ENCODE measurements around the gene ZNF407.

The ZNF407 gene

DNA sequence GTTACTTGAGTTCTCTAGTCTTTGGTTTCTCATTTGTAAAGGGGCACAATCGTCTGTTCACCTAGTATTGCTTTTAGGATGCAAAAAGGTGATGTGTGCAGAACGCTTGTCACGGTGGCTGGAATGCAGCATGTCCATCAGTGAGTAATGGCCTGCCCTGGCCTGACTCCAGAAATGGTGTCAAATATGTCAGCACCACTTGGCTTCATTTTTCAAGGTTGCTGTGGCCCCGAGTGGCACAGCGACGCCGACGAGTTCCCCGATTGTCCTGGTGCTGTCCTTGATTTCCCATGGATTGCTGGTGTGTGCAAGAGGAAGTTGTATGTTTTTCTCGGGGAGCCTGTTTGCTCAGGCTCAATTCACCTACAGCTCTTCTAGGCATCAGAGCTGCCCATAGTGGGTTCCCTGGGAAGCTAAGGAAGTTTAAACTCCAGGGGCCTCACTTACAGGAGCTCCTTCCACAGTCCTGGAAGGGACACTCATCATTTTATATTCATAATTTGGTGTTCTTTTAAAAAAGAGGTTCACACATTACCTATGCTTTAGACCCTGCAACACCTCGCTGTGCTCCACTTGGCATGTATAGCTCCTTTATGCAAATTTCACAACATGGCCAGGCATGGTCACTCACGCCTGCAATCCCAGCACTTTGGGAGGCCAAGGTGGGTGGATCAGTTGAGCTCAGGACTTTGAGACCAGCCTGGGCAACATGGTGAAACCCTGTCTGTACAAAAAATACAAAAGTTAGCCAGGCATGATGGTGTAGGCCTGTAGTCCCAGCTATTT lies 25.6 kb upstream of the ZNF407 start:
- TF ChIP-seq SPI1 (IDR thresholded peaks at IDR 0.05; ENCODE audit: borderline replicate concordance, low read depth) (no peak), GABPA (IDR thresholded peaks at IDR 0.05; ENCODE audit: low read depth) (no peak), POLR2AphosphoS5 (IDR thresholded peaks at IDR 0.05; ENCODE audit: low read depth) (no peak)
- TF ChIP-seq, protein P1, sequence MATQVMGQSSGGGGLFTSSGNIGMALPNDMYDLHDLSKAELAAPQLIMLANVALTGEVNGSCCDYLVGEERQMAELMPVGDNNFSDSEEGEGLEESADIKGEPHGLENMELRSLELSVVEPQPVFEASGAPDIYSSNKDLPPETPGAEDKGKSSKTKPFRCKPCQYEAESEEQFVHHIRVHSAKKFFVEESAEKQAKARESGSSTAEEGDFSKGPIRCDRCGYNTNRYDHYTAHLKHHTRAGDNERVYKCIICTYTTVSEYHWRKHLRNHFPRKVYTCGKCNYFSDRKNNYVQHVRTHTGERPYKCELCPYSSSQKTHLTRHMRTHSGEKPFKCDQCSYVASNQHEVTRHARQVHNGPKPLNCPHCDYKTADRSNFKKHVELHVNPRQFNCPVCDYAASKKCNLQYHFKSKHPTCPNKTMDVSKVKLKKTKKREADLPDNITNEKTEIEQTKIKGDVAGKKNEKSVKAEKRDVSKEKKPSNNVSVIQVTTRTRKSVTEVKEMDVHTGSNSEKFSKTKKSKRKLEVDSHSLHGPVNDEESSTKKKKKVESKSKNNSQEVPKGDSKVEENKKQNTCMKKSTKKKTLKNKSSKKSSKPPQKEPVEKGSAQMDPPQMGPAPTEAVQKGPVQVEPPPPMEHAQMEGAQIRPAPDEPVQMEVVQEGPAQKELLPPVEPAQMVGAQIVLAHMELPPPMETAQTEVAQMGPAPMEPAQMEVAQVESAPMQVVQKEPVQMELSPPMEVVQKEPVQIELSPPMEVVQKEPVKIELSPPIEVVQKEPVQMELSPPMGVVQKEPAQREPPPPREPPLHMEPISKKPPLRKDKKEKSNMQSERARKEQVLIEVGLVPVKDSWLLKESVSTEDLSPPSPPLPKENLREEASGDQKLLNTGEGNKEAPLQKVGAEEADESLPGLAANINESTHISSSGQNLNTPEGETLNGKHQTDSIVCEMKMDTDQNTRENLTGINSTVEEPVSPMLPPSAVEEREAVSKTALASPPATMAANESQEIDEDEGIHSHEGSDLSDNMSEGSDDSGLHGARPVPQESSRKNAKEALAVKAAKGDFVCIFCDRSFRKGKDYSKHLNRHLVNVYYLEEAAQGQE (IDR thresholded peaks at IDR 0.05; ENCODE audit: insufficient replicate concordance, low read depth): no peak
- TF ChIP-seq, protein P2, sequence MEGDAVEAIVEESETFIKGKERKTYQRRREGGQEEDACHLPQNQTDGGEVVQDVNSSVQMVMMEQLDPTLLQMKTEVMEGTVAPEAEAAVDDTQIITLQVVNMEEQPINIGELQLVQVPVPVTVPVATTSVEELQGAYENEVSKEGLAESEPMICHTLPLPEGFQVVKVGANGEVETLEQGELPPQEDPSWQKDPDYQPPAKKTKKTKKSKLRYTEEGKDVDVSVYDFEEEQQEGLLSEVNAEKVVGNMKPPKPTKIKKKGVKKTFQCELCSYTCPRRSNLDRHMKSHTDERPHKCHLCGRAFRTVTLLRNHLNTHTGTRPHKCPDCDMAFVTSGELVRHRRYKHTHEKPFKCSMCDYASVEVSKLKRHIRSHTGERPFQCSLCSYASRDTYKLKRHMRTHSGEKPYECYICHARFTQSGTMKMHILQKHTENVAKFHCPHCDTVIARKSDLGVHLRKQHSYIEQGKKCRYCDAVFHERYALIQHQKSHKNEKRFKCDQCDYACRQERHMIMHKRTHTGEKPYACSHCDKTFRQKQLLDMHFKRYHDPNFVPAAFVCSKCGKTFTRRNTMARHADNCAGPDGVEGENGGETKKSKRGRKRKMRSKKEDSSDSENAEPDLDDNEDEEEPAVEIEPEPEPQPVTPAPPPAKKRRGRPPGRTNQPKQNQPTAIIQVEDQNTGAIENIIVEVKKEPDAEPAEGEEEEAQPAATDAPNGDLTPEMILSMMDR (IDR thresholded peaks at IDR 0.05; ENCODE audit: insufficient read depth, low read length): no peak
- no peak overlapping the region for H3K27ac ChIP-seq (replicated peaks)
- DNase-seq (ENCODE audit: low read depth in 1 of 2, low spot score in 1 of 2): no peak
- no peak overlapping the region for H3K4me3 ChIP-seq (replicated peaks; ENCODE audit: insufficient read depth, low read length)
- H3K27me3 ChIP-seq (ENCODE audit: insufficient read depth, poor library complexity, severe bottlenecking): no peaks in the 10 kb centered on the region

DNA sequence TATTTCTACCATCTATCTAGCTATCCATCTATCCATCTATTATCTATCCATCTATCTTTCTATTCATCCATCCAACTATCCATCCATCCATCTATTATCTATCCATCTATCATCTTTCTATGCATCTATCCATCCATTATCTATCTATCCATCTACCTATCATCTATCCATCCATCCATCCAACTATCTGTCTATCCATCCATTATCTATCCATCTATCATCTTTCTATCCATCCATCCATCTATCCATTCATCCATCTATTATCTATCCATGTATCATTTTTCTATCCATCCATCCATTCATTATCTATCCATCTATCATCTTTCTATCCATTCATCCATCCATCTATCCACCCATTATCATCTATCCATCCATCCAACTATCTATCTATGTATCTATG lies 24.6 kb upstream of the ZNF407 start:
- TF ChIP-seq, protein P1 (IDR thresholded peaks at IDR 0.05; ENCODE audit: insufficient replicate concordance, low read depth): no peak
- TF ChIP-seq GABPA (IDR thresholded peaks at IDR 0.05; ENCODE audit: low read depth) (no peak), SPI1 (IDR thresholded peaks at IDR 0.05; ENCODE audit: borderline replicate concordance, low read depth) (no peak)
- H3K27me3 ChIP-seq (ENCODE audit: insufficient read depth, poor library complexity, severe bottlenecking): no peaks in the 10 kb centered on the region
- no peak for DNase-seq (ENCODE audit: low read depth in 1 of 2, low spot score in 1 of 2)
- H3K27ac ChIP-seq (replicated peaks): no peak overlapping the region
- H3K4me3 ChIP-seq (replicated peaks; ENCODE audit: insufficient read depth, low read length): no peak overlapping the region

DNA sequence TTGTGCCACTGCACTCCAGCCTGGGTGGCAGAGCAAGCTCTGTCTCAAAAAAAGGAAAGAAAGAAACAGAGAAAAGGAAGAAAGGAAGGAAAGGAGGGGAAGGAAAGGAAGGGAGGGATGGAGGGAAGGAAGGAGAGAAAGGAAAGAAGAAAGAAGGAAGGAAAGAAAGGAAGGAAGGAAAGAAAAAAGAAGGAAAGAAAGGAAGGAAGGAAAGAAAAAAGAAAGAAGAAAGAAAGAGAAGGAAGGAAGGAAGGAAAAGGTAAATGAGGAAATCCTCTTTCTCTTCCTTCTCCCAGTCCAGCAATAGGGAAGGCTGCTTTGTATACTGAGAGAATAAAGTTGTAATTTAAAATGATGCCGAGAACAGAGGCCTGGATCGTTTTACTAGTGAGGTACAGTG lies 22.8 kb upstream of the ZNF407 start:
- TF ChIP-seq GABPA (IDR thresholded peaks at IDR 0.05; ENCODE audit: low read depth) (no peak), POLR2AphosphoS5 (IDR thresholded peaks at IDR 0.05; ENCODE audit: low read depth) (no peak)
- TF ChIP-seq, protein P1 (IDR thresholded peaks at IDR 0.05; ENCODE audit: insufficient replicate concordance, low read depth): no peak
- TF ChIP-seq, protein P2 (IDR thresholded peaks at IDR 0.05; ENCODE audit: insufficient read depth, low read length): no peak
- Histone ChIP-seq H3K27ac (replicated peaks) (no peak overlapping the region), H3K4me3 (replicated peaks; ENCODE audit: insufficient read depth, low read length) (no peak overlapping the region), H3K27me3 (ENCODE audit: insufficient read depth, poor library complexity, severe bottlenecking) (no peaks in the 10 kb centered on the region)
- DNase-seq (ENCODE audit: low read depth in 1 of 2, low spot score in 1 of 2): no peak
